Ammon's horn (tissue), 1 donor: ENCODE data around the gene HECTD1.
"Not testable (repeated sequence)": the region's sequence is repeated elsewhere in the genome, so short reads cannot be mapped to it uniquely, and the experiment has no call there.

ENCODE experiments used
- DNase-seq: peaks from one replicate; pipeline ENCODE4 v3.0.0-alpha.2; 2016; ENCODE audit warnings: low spot score

Gene HECTD1

GRCh38 chr14:31194661-31195060 lies 12.9 kb downstream of the HECTD1 start:
- no peak for DNase-seq

GRCh38 chr14:31194095-31194494 lies 13.5 kb downstream of the HECTD1 start:
- DNase-seq, result no peak

- not testable (repeated sequence) for DNase-seq
These were observed 15.0 kb downstream of the HECTD1 start for GRCh38 chr14:31192544-31192943.

DNA sequence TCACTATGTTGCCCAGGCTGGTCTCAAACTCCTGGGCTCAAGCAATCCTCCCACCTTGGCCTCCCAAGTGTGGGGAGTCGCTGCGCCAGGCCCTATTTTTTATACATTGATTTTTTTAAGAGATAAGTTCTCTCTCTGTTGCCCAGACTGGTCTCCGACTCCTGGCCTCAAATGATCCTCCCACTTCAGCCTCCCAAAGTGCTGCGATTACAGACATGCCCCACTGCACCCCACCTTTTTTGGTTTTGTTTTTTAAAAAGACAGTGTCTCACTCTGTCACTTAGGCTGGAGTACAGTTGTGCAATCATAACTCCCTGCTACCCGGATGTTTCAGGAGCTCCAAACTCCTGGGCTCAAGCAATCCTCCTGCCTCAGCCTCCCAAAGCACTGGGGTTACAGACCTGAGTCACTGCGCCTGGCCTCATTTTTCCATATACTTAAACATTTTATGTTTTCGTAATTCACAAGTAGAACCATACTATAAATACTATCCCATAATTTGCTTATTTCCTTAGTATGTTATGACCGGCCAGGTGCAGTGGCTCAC lies 16.8 kb downstream of the HECTD1 start:
- no peak for DNase-seq

- no peak for DNase-seq
These were observed 17.4 kb downstream of the HECTD1 start for GRCh38 chr14:31190219-31190603.

GRCh38 chr14:31189346-31190218 lies 18.0 kb downstream of the HECTD1 start:
- no peak for DNase-seq

GRCh38 chr14:31188744-31189143 lies 18.8 kb downstream of the HECTD1 start:
- no peak for DNase-seq

GRCh38 chr14:31182016-31182415 lies 25.6 kb downstream of the HECTD1 start:
- DNase-seq, result not testable (repeated sequence)

DNA sequence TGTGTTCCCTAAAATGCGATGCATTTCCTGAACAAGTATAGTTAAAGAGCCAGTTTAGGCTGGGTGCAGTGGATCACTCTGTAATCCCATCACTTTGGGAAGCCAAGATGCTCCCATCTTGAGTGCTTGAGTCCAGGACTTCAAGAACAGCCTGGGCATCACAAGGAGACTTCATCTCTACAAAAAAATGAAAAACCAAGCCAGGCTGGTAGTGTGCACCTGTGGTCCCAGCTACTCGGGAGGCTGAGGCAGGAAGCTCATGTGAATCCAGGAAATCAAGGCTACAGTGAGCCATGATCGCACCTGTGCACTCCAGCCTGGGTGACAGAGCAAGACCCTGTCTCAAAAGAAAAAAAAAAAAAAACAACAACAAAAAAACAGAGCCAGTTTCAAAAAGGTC lies 26.3 kb downstream of the HECTD1 start:
- no peak for DNase-seq

GRCh38 chr14:31180299-31181051 lies 27.1 kb downstream of the HECTD1 start:
- no peak for DNase-seq

DNA sequence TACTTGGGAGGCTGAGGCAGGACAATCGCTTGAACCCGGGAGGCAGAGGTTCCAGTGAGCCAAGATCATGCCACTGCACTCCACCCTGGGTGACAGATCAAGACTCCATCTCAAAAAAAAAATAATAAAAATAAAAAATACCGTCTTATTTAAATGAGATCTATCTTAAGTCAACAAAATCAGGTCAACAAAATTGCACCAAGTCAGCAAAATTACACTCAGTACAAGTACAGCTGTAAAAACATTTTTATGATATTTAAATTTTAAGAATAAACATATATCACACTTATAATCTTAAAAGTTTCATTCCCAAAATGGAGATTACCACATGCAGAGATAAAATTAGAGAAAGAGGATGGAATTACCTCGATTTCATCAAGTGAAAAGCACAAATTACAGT lies 33.2 kb downstream of the HECTD1 start:
- no peak for DNase-seq

DNA sequence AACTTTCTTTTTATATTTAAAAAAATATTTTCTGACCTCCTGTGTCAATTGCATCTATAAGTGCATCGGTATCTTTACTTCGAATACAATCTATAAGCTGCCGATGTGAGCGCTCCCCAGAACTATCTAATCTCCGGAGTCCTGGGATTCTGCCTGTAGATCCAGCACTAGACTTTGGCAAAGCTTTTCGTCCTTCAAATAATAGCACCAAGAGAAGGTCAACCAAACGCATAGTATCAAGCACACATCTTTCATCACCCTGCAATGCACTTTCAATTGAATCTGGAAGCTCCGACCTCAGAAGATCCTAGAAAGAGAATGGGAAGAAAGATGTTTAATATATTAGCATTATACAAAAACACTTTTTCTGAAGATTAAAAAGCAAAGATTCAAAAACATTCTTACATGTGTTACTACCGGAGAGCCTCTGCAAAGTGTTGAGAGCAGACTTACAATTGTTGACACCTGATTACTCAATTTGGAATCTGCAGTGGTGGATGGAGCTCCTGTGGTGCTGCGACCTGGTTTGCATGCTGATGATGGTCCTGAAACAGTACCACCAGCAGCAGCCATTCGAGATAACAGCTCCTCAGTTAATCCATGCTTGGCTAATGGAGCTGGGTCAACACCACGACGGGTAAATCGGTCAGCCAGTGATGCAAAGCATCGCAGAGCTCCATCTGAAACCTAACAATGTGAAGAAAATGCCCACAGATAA lies 34.3 kb downstream of the HECTD1 start:
- DNase-seq, result no peak

- DNase-seq, result no peak
These were observed 35.5 kb downstream of the HECTD1 start for GRCh38 chr14:31172084-31172483.

GRCh38 chr14:31170411-31170810 lies 37.2 kb downstream of the HECTD1 start:
- DNase-seq, result no peak

- no peak for DNase-seq
These were observed 37.7 kb downstream of the HECTD1 start for GRCh38 chr14:31169877-31170276.

GRCh38 chr14:31167032-31167431 lies 40.6 kb downstream of the HECTD1 start:
- DNase-seq, result no peak

DNA sequence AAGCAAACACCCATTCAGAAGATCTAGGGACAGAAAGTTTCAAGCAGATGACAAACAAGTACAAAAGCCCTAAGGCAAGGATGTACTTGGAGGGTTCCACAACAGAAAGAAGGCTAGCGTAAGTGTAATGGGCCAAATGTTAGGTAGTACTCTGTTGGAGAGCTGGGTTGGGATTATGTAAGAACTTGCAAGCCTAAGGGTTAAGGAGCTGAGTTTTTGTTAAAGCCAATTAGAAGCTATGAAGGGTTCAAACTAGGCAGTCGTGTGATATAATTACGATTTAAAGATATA lies 41.4 kb downstream of the HECTD1 start:
- no peak for DNase-seq

- no peak for DNase-seq
These were observed 43.5 kb downstream of the HECTD1 start for GRCh38 chr14:31164115-31164514.

DNA sequence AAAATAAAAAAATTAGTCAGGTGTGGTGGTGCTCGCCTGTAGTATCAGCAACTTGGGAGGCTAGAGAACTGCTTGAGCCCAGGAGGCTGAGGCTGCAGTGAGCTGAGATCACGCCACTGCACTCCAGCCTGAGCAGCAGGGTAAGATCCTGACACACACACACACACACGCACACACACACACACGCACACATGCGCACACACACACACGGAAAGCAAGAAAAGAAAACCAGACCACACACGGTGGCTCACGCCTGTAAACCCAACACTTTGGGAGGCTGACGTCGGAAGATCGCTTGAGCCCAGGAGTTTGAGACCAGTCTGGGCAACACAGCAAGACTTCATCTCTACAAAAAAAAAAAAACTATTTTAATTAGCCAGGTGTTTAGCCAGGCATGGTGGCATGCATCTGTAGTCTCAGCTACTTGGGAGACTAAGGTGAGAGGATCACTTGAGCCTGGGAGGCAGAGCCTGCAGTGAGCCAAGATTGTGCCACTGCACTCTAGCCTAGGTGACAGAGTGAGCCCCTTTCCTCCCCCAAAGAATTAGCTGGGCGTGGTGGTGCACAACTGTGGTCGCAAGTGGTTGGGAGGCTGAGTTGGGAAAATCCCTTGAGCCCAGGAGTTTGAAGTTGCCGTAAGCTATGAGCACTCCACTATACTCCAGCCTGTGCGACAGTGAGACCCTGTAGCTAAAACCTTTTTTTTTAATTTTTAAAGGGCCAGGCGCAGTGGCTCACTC lies 44.5 kb downstream of the HECTD1 start:
- DNase-seq, result no peak

DNA sequence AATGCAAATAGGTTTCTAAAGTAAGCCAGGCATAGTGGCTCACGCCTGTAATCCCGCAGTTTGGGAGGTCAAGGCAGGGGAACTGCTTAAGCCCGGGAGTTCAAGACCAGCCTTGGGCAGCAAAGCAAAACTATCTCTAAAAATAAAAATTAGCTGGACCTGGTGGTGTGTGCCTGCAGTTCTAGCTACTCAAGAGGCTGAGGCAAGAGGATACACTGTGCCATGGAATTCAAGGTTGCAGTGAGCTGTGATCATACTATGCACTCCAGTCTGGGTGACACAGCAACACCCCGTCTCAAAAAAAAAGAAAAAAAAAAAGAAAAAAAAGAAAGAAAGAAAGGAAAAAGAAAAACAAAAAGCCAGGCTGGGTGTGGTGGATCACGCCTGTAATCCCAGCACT lies 46.3 kb downstream of the HECTD1 start:
- no peak for DNase-seq

DNA sequence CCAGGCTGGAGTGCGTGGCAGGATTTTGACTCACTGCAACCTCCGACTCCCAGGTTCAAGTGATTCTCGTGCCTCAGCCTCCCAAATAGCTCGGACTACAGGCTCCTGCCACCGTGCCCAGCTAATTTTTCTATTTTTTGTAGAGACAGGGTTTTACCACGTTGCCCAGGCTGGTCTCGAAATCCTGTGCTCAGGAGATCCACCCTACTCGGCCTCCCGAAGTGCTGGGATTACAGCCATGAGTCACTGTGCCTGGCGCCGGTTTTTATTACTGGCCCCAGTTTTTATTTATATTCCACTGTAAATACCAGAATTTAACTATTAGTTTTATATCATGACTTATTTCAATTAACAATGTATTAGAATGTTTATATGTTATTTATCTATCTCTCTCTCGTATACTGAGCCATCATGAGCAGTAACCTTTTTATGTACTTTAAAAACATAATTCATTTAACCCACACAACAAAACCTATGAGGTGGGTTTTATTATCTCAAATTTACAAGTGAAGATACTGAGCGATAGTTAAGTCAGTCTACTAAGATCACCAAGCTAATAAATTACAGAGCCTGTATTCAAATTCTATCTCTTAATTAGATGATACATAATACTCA lies 47.8 kb downstream of the HECTD1 start:
- DNase-seq, result no peak
